Measurements from ENCODE around the gene ALDH3A2.

- TF ChIP-seq CTCF (IDR thresholded peaks at IDR 0.05) (no peak), EP300 (IDR thresholded peaks at IDR 0.05) (no peak), POLR2A (IDR thresholded peaks at IDR 0.05) (no peak), POLR2AphosphoS5 (IDR thresholded peaks at IDR 0.05) (no peak)
Measured at GRCh38 chr17:19720210-19720475, 71.6 kb downstream of the ALDH3A2 start.

Measured in stomach (tissue), 4 donors.